GM12864 (cell line): ENCODE data around the gene IMMP2L.

Source experiments
- DNase-seq: peaks from one replicate; pipeline ENCODE4 v3.0.0-alpha.2; 2011; ENCODE audit warnings: low read depth
- H3K4me3 ChIP-seq: 2 replicates; pipeline ENCODE4 v1.5.1; 2011; ENCODE audit warnings: mild to moderate bottlenecking, low read depth, low read length, control low read depth
- TF ChIP-seq, protein P1 (sequence below): IDR thresholded peaks from 2 replicates; pipeline ENCODE4 v1.5.1; 2011; ENCODE audit warnings: low read depth, mild to moderate bottlenecking, moderate library complexity, low read length, control low read depth, inconsistent platforms; ENCODE audit errors: missing control alignments

IMMP2L gene

DNA sequence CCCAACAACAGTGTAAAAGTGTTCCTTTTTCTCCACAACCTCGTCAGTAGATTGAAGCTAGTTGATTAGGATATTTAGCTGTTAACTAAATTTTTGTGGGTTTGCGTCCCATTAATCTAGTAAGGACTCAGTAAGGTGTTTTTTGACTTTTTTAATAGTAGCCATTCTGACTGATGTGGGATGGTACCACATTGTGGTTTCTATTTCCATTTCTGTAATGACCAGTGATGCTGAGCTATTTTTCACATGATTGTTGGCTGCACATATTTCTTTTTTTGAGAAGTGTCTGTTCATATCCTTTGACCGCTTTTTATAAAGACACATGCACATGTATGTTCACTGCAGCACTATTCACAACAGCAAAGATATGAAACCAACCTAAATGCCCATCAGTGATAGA, 476.9 kb downstream of the IMMP2L start:
- H3K4me3 ChIP-seq = no peak overlapping the region
- DNase-seq = no peak
- TF ChIP-seq, protein P1, sequence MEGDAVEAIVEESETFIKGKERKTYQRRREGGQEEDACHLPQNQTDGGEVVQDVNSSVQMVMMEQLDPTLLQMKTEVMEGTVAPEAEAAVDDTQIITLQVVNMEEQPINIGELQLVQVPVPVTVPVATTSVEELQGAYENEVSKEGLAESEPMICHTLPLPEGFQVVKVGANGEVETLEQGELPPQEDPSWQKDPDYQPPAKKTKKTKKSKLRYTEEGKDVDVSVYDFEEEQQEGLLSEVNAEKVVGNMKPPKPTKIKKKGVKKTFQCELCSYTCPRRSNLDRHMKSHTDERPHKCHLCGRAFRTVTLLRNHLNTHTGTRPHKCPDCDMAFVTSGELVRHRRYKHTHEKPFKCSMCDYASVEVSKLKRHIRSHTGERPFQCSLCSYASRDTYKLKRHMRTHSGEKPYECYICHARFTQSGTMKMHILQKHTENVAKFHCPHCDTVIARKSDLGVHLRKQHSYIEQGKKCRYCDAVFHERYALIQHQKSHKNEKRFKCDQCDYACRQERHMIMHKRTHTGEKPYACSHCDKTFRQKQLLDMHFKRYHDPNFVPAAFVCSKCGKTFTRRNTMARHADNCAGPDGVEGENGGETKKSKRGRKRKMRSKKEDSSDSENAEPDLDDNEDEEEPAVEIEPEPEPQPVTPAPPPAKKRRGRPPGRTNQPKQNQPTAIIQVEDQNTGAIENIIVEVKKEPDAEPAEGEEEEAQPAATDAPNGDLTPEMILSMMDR = no peak

DNA sequence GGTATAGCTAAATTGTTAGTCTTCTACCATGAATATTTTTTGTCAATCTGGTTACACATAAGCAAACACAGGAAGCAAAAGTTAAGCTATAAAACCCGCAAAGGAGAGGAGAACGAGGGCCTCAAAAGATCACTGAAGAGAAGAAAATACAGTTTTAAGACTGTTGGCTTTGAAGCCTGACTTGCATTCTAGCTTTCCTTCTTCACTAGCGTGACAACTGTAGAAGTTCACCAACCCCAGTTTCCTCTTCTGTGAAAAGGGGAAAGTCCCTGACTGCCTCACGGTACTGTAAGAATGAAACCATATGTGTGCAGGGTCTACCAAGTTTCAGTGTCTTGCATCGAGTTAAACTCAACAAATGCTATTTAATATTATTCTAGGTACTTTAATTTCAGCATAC, 478.9 kb downstream of the IMMP2L start:
- peak; percentile 80 for DNase-seq
- no peak overlapping the region for H3K4me3 ChIP-seq
- TF ChIP-seq, protein P1 = no peak

DNA sequence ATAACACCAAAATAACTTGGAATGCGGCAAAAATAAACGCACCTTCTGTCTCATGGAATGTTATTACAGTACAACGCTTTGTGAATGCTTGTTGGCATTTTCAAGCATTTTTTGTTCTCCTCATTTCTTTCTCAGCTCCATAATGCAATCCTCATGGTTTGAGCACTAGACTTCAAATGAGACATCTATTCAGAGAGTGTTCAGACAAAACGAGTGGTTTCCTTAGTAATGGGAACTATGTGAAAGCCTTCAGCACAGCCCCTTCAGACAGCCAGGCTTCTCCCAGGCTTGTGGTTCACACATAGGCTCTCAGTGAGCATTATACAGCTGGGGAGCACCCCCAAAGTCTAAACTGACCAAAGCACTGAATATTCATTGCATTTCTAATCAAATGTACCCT, 479.9 kb downstream of the IMMP2L start:
- no peak overlapping the region for H3K4me3 ChIP-seq
- TF ChIP-seq, protein P1 = no peak
- no peak for DNase-seq

DNA sequence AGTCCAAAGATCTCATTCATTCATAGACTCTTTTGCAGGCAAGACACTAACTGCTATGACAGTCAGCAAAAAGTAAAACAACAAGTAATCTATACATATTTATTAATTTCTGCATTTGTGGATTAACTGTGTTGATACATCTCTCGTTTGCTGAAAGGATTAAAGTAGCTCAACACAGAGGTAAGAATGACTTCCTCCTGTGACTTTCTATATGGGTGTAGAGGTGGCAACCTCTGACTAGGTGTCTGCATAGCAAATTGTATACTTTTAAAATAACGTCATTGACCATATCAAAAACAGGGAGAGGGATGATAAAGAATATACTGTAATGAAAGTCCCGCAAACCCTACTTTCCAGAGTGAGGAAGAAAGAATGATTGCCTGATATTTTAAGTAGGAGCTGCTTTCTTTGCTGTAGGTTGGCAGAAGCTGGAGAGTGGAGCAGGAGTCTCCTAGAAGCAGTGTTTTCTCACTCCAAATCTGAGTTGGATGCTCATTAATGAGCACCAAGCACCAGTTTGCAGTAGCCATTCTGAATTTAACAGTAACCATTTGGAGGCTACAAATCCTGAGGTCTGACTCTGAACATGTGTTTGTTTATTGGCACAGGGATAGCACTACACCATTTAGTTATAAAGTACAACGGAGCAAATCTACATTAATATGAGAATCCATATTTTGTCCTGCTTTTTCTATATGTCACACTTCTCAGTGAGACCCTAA, 480.6 kb downstream of the IMMP2L start:
- H3K4me3 ChIP-seq = no peak overlapping the region
- DNase-seq = no peak
- TF ChIP-seq, protein P1 = no peak

DNA sequence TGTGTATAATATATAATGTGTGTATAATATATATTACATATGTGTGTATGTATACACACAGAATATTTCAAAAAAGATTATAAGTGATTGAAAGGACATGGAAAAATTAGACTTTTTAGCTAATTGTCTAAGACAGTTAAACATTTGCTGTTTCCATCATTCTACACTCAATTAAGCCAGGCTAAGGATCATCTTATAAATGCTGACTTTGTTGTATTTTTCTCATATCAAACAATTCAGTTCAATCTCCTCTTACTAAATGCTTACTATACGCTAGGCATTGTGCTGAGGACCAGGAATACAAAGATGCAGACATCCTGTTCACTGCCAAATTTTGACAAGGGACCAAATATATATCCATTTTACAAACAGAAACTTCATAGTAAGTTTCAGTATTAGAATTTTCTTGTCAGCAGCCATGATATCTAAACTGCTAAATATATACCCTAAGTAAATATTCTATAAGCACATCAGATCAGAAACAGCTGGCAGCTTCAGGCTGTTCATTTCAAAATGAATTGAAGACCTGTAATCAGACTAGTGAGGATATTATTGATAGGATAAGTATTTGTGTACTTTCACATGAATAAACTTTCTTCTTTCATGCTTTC, 481.7 kb downstream of the IMMP2L start:
- no peak overlapping the region for H3K4me3 ChIP-seq
- TF ChIP-seq, protein P1 = no peak
- no peak for DNase-seq

DNA sequence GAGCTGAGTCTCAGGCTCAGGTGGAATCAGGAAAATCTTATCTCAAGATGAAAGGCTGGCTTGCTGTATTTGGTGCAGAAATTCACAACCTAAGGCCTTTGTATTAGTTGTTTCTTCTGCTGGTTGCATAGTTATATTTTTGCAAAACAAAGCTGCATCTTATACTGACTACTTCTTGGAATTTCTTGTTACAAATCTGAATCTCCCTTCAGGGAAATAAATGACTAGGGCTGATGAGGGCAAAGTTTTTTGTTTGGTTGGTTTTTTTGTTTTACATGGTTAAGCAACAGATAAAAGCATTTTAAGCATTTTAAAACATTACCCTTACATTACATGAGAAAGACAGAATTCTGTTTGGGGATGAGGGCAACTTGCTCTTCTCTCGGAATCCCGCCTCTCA, 485.3 kb downstream of the IMMP2L start:
- TF ChIP-seq, protein P1 = no peak
- no peak for DNase-seq

DNA sequence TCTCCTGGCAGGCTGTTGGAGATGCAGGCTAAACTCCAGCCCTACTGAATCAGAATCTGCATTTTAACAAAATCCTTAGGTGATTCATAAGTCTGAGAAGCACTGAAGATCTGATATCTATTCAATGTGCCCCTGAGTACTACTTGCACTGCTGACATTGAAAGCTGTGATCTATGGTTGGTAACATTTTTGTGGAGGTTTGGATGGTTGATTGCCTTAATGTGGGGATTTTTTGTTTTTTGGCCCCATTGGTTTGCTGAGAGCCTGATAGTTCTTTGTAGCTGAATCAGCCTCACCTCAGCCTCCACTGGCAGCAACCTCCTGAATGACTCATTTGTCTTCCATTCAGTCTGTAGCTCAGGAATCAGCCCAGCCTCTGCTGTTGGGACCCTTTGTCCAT, 486.1 kb downstream of the IMMP2L start:
- no peak for DNase-seq
- no peak overlapping the region for H3K4me3 ChIP-seq
- TF ChIP-seq, protein P1 = no peak

More for the DNA sequence above, 485.3 kb downstream of the IMMP2L start:
- no peak overlapping the region for H3K4me3 ChIP-seq
